ENCODE data around the gene ACHE. TPM values are rescaled to one million over a fixed set of nuclear protein-coding genes. Genes with fewer than 3 reads are reported as not detected.

ACHE gene
- polyA plus RNA-seq, 4 donors: 3.5 to 11.2 (median 7.7) TPM

DNA sequence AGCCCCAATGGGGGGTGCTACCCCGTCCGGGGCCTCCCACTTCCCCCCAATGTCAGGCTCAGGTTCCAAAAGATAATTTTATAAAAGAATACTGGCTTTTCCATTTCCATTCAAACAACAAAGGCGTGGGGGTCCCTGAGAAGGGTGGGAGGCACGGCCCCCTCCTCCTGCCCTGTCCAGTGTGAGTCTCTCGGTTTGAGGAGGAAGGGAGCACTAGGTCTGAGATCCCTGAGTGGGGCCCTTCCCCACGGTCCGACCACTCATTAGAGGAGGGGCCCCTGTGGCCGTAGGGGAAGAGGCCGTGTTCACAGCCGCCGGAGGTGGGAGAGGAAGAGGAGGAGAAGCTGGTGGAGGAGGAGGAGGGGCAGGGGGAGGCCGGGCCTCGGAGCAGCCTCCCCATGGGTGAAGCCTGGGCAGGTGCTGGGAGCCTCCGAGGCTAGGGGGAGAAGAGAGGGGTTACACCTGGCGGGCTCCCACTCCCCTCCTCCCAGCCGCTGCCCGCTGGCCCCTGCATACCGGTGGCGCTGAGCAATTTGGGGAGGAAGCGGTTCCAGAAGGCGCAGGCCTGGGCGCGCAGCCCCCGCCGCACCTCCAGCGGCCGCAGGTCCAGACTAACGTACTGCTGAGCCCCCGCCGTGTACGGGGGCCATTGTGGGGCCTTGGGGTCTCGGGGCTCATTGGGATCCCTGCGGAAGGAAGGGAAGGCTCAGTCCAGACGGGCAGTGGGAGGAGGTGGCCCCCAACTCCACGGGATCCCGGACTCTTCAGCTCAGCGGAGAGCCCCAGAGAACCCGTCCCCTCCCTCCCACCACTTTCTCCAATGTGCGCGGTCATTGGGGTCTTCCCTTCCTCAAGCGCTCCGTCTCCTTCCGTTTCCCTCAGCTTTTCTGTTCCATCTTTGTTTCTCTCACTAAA is 4.8 kb downstream of the ACHE start:
- Histone ChIP-seq H3K4me3 (ENCODE audit: low read depth in 1 of 3, low read length in 3 of 3) (peak overlapping the region in 2 of 3 donors; percentile 43 to 61), H3K36me3 (ENCODE audit: control insufficient read depth in 3 of 3, insufficient read depth in 2 of 3, low read depth in 1 of 3, low read length in 3 of 3) (peaks cover 4 to 42% (median 11%) of the 10 kb centered on the region in 3 donors), H3K27me3 (ENCODE audit: control insufficient read depth in 3 of 3, insufficient read depth in 3 of 3, low read length in 3 of 3) (peaks cover 0 to 23% (median under 1%) of the 10 kb centered on the region in 3 donors), H3K9me3 (ENCODE audit: control insufficient read depth in 2 of 2, insufficient read depth in 1 of 2, low read depth in 1 of 2, low read length in 1 of 2) (no peaks in the 10 kb centered on the region), H3K27ac (ENCODE audit: low read depth in 1 of 3, low read length in 2 of 3) (peak overlapping the region; percentile 42 to 95 (median 90)), H3K4me1 (ENCODE audit: control insufficient read depth in 3 of 3, insufficient read depth in 2 of 3, low read depth in 1 of 3, low read length in 2 of 3) (peaks cover 0 to 45% (median 2%) of the 10 kb centered on the region in 3 donors)
- peak in 1 of 2 donors; percentile 39 for DNase-seq
- 19 to 45% (median 36%) methylated on average over 27 to 43 of the region's 43 CpGs for WGBS, 3 donors
- no peak for FAIRE-seq

DNA sequence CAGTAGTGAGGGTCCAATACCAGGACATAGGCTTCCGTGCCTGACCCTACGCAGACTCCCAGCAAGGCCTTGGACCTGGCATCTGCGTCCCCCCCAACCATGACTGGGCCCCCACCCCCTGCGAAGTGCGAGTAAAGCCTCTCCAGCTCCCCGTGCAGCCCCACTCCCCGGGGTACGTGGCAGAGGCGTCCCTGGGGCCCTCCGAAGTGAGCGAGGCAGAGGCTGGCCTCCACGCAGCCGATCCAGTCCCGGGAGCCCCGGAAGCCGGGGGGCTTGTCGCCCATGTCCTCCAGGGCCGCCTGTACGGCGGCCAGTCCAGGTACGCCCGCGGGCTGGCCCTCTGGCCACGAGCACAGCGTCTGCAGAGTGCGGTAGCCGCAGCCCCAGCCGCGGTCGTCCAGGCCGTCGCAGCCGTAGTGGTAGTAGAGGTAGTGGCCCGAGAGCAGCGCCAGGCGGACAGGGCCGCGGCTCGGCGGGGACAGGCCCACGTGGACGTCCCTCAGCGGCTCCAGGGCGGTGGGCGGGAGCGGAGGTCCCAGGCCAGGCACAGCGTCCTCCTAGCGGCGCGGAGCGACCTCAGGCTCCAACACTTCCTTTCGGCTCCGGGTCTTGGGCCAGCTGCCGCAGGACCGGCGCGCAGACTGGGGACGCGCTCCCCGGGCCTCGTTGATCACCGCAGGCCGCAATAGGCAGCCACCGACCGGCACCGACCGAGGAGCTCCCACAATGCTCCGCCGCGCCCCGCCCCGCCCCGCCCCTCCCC is 6.5 kb downstream of the ACHE start, which contains the start of gene UFSP1:
Gene UFSP1, minus strand, starts transcription at position 728 of the 763 bp plus-strand sequence. Its CDS starts 444 bp downstream, at position 284.
- DNase-seq: no peak
- 2 to 3% (median 3%) methylated on average over 42 to 73 of the region's 73 CpGs for WGBS, 3 donors
- Histone ChIP-seq H3K4me1 (ENCODE audit: control insufficient read depth in 3 of 3, insufficient read depth in 2 of 3, low read depth in 1 of 3, low read length in 2 of 3) (peaks cover 0 to 42% (median 2%) of the 10 kb centered on the region in 3 donors), H3K4me3 (ENCODE audit: low read depth in 1 of 3, low read length in 3 of 3) (peak within 1 kb of the TSS; percentile 30 to 66 (median 61)), H3K27me3 (ENCODE audit: control insufficient read depth in 3 of 3, insufficient read depth in 3 of 3, low read length in 3 of 3) (peaks cover 0 to 16% (median 0%) of the 10 kb centered on the region in 3 donors), H3K9me3 (ENCODE audit: control insufficient read depth in 2 of 2, insufficient read depth in 1 of 2, low read depth in 1 of 2, low read length in 1 of 2) (no peaks in the 10 kb centered on the region), H3K36me3 (ENCODE audit: control insufficient read depth in 3 of 3, insufficient read depth in 2 of 3, low read depth in 1 of 3, low read length in 3 of 3) (peaks cover 18 to 59% (median 24%) of the 10 kb centered on the region in 3 donors), H3K27ac (ENCODE audit: low read depth in 1 of 3, low read length in 2 of 3) (peak within 1 kb of the TSS; percentile 91 to 95 (median 92))
- FAIRE-seq: no peak

DNA sequence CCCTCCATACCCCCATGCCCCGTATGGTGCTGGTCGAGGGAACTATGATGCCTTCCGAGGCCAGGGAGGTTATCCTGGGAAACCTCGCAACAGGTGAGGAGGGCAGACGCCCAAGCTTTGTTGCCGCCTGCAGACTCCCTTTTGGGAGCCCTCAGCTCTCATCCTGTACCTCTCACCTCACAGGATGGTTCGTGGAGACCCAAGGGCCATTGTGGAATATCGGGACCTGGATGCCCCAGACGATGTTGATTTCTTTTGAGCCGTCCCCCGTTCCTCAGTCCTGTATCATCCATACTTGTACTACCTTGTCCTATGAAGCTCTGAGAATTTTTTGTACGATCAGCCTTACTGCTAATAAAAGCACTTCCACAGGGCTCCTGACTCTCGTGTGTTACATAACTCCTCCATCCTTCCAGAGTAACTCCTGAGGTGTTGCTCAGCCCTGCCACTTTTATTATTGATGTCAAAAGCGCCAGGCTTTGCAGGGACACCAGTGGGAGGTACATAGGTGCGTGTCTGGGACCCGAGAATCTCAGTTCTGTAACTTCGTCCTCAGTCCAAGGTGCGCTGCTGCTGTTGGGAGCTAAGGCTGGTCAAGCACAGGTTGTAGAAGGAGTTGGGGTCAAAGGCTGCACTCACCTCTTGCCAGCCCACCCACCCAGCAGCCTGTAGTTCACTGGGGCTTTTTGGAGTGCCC is 7.2 kb downstream of the ACHE start:
- H3K4me3 ChIP-seq (ENCODE audit: low read depth in 1 of 3, low read length in 3 of 3): peak overlapping the region; percentile 30 to 66 (median 54)
- H3K4me1 ChIP-seq (ENCODE audit: control insufficient read depth in 3 of 3, insufficient read depth in 2 of 3, low read depth in 1 of 3, low read length in 2 of 3): peaks cover 0 to 38% (median 2%) of the 10 kb centered on the region in 3 donors
- H3K36me3 ChIP-seq (ENCODE audit: control insufficient read depth in 3 of 3, insufficient read depth in 2 of 3, low read depth in 1 of 3, low read length in 3 of 3): peaks cover 18 to 65% (median 28%) of the 10 kb centered on the region in 3 donors
- no peaks in the 10 kb centered on the region for H3K9me3 ChIP-seq (ENCODE audit: control insufficient read depth in 2 of 2, insufficient read depth in 1 of 2, low read depth in 1 of 2, low read length in 1 of 2)
- WGBS, 3 donors: 52 to 65% (median 57%) methylated on average over 18 of the region's 18 CpGs
- H3K27ac ChIP-seq (ENCODE audit: low read depth in 1 of 3, low read length in 2 of 3): peak overlapping the region; percentile 81 to 92 (median 91)
- no peak for FAIRE-seq
- peak; percentile 57 to 60 for DNase-seq
- peaks cover 0 to 13% (median 0%) of the 10 kb centered on the region in 3 donors for H3K27me3 ChIP-seq (ENCODE audit: control insufficient read depth in 3 of 3, insufficient read depth in 3 of 3, low read length in 3 of 3)

DNA sequence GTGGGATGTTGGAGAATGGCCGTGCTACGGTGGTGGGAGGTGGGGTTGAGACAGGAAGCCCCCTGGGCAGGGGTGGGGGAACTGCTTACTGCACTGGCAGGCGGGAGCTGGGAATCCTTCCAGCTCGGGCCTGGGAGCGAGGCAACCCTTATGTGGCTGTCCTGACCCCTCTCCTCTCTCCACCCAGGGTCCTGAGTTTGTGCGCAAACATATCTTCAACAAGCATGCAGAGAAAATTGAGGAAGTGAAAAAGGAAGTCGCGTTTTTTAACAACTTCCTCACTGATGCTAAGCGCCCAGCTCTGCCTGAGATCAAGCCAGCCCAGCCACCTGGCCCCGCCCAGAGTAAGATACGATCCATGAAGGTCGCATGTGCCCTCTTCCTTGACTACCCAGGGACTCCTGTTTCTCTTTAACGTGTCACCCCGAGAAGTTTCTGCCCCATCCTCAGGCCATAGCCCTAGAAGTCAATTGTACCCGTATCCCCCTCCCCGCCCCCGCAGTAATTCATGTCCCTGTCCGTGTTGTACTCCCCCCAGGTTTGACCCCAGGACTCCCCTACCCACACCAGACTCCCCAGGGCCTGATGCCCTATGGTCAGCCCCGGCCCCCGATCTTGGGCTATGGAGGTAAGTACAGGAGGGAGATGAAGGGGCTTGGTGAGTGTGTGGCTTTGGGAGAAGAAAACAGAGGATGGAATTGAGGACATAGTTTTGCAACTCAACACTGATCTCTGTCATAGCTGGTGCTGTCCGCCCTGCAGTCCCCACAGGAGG is 8.0 kb downstream of the ACHE start:
- FAIRE-seq (no peak), DNase-seq (peak in 1 of 2 donors; percentile 59)
- Histone ChIP-seq H3K9me3 (ENCODE audit: control insufficient read depth in 2 of 2, insufficient read depth in 1 of 2, low read depth in 1 of 2, low read length in 1 of 2) (no peaks in the 10 kb centered on the region), H3K4me1 (ENCODE audit: control insufficient read depth in 3 of 3, insufficient read depth in 2 of 3, low read depth in 1 of 3, low read length in 2 of 3) (peaks cover 0 to 38% (median 2%) of the 10 kb centered on the region in 3 donors), H3K4me3 (ENCODE audit: low read depth in 1 of 3, low read length in 3 of 3) (peak overlapping the region in 1 of 3 donors; percentile 54), H3K27me3 (ENCODE audit: control insufficient read depth in 3 of 3, insufficient read depth in 3 of 3, low read length in 3 of 3) (peaks cover 0 to 13% (median 0%) of the 10 kb centered on the region in 3 donors), H3K27ac (ENCODE audit: low read depth in 1 of 3, low read length in 2 of 3) (peak overlapping the region; percentile 28 to 85 (median 81)), H3K36me3 (ENCODE audit: control insufficient read depth in 3 of 3, insufficient read depth in 2 of 3, low read depth in 1 of 3, low read length in 3 of 3) (peaks cover 24 to 71% (median 34%) of the 10 kb centered on the region in 3 donors)
- 47 to 53% (median 48%) methylated on average over 21 of the region's 21 CpGs for WGBS, 3 donors

DNA sequence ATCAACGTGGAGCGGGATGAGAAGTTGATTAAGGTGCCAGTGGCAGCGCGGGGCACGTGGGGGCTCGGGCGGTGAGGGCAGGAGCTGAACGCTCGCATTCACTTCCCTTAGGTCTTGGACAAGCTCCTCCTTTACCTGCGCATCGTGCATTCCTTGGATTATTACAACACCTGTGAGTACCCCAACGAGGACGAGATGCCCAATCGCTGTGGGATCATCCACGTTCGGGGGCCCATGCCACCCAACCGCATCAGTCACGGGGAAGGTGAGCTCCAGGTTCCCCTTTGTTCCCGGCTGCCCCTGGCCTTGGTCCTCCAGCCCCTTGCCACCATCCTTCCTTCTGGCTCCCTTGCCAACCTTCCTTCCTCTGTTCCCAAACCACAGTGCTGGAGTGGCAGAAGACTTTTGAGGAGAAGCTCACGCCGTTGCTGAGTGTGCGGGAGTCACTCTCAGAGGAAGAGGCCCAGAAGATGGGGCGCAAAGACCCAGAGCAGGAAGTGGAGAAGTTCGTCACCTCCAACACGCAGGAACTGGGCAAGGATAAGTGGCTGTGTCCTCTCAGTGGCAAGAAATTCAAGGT is 8.7 kb downstream of the ACHE start:
- 81 to 90% (median 85%) methylated on average over 25 of the region's 25 CpGs for WGBS, 3 donors
- DNase-seq (no peak), FAIRE-seq (no peak)
- Histone ChIP-seq H3K27ac (ENCODE audit: low read depth in 1 of 3, low read length in 2 of 3) (peak overlapping the region in 2 of 3 donors; percentile 36 to 85), H3K4me1 (ENCODE audit: control insufficient read depth in 3 of 3, insufficient read depth in 2 of 3, low read depth in 1 of 3, low read length in 2 of 3) (peaks cover 0 to 38% (median 2%) of the 10 kb centered on the region in 3 donors), H3K9me3 (ENCODE audit: control insufficient read depth in 2 of 2, insufficient read depth in 1 of 2, low read depth in 1 of 2, low read length in 1 of 2) (no peaks in the 10 kb centered on the region), H3K27me3 (ENCODE audit: control insufficient read depth in 3 of 3, insufficient read depth in 3 of 3, low read length in 3 of 3) (peaks cover 0 to 13% (median 0%) of the 10 kb centered on the region in 3 donors), H3K4me3 (ENCODE audit: low read depth in 1 of 3, low read length in 3 of 3) (no peak overlapping the region), H3K36me3 (ENCODE audit: control insufficient read depth in 3 of 3, insufficient read depth in 2 of 3, low read depth in 1 of 3, low read length in 3 of 3) (peaks cover 30 to 71% (median 39%) of the 10 kb centered on the region in 3 donors)

DNA sequence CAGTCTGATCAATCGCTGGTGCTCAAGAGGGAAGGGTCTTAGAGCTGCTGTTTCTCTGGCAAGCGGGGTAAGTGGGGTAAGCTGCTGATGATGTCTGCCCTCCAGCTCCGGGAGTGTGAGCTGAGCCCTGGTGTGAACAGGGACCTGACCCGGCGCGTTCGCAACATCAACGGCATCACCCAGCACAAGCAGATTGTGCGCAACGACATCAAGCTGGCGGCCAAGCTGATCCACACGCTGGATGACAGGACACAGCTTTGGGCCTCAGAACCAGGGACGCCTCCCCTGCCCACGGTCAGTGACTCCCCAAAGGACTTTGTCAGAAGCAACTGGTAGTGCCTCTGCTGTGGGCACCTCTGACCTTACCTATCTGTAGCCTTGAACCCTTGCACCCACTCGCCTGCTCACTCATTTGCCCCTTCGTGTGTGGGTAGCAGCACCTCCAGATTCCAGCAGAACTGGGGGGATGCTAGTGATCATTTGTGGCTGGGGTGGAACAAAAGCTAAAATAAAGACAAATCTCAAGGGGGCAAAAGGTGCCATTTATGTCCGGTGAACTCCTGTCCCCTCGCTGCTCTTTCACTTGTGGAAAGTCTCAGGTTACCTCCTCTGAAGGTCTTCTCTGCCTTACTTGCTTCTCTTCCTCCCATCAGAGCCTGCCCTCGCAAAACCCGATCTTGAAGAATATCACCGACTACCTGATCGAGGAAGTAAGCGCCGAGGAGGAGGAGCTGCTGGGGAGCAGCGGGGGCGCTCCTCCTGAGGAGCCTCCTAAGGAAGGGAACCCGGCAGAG is 9.3 kb downstream of the ACHE start:
- peaks cover 36 to 78% (median 43%) of the 10 kb centered on the region in 3 donors for H3K36me3 ChIP-seq (ENCODE audit: control insufficient read depth in 3 of 3, insufficient read depth in 2 of 3, low read depth in 1 of 3, low read length in 3 of 3)
- peaks cover 0 to 7% (median 0%) of the 10 kb centered on the region in 3 donors for H3K27me3 ChIP-seq (ENCODE audit: control insufficient read depth in 3 of 3, insufficient read depth in 3 of 3, low read length in 3 of 3)
- no peaks in the 10 kb centered on the region for H3K9me3 ChIP-seq (ENCODE audit: control insufficient read depth in 2 of 2, insufficient read depth in 1 of 2, low read depth in 1 of 2, low read length in 1 of 2)
- H3K4me3 ChIP-seq (ENCODE audit: low read depth in 1 of 3, low read length in 3 of 3): no peak overlapping the region
- WGBS, 3 donors: 90 to 94% (median 91%) methylated on average over 27 of the region's 27 CpGs
- no peak for DNase-seq
- H3K4me1 ChIP-seq (ENCODE audit: control insufficient read depth in 3 of 3, insufficient read depth in 2 of 3, low read depth in 1 of 3, low read length in 2 of 3): peaks cover 0 to 38% (median 2%) of the 10 kb centered on the region in 3 donors
- no peak for FAIRE-seq
- H3K27ac ChIP-seq (ENCODE audit: low read depth in 1 of 3, low read length in 2 of 3): no peak overlapping the region

All from small intestine (tissue), 7 donors.